ENCODE data around the gene PLA2G6.

Gene PLA2G6

DNA sequence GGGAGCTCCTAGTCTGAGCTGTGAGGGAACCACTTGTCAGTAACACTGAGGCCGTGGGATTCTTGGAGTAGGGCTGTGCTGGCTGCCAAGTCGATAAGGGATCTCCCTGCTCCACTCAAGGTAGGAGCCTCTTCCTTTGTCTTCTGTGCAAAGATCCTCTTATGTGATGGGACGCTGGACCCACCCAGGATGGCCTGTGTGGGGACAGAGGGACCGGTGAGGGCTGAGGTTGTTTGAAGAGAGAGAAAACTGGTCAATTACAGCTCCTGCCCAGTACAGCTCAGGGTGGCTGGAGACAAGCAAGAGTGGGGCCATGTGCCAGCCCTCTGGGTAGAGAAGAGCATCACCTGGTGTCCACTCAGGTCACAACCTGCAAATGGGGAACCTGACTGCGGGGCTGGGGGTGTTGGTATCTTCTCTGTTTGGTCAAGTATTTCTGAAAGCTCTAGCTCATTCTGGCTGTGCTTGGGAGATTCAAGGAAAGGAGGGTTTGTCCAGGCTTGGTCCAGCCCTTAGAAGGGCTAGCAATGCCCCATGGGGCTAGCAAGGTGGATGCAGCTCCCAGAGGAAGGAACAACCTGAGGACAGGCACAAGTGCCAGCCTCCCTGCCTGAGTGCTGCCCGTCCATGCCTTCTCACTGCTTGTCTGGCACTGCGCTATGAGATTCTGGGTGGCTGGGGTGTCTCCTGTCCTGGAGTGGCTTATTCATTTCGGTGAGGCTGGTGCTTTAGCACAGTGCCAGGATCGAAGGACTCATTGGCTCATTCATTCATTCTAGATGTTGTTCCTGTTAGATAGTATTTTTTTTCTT lies 43.5 kb downstream of the PLA2G6 start:
- Histone ChIP-seq H4K20me1 (ENCODE audit: insufficient read depth, low read length, poor library complexity, severe bottlenecking) (no peaks in the 10 kb centered on the region), H3K4me1 (ENCODE audit: insufficient read depth, low read length, poor library complexity, severe bottlenecking) (peaks cover 9% of the 10 kb centered on the region), H3K27me3 (ENCODE audit: insufficient read depth, low read length, poor library complexity, severe bottlenecking) (no peaks in the 10 kb centered on the region), H3K4me3 (ENCODE audit: low read length, poor library complexity, severe bottlenecking) (no peak overlapping the region), H3K9me3 (ENCODE audit: insufficient read depth, low read depth, low read length) (no peaks in the 10 kb centered on the region), H3K4me2 (ENCODE audit: low read depth, low read length, poor library complexity, severe bottlenecking) (no peak overlapping the region), H3F3A (ENCODE audit: low read depth) (no peaks in the 10 kb centered on the region), H3K9ac (ENCODE audit: low read depth, low read length, poor library complexity, severe bottlenecking) (no peak overlapping the region), H3K36me3 (ENCODE audit: insufficient read depth, low read length) (peaks cover 26% of the 10 kb centered on the region; the same call in 1 of the 2 replicates), H3K79me2 (ENCODE audit: insufficient read depth, low read length) (no peaks in the 10 kb centered on the region), H2AFZ (ENCODE audit: low read length) (no peak overlapping the region), H3K9me2 (replicated peaks; ENCODE audit: low read depth, low read length) (no peaks in the 10 kb centered on the region)
- TF ChIP-seq EZH2phosphoT487 (IDR thresholded peaks at IDR 0.05; ENCODE audit: borderline replicate concordance) (no peak), CTCF (conservative IDR thresholded peaks at IDR 0.05; ENCODE audit: low read length) (no peak)

GRCh38 chr22:38136607-38137006 lies 45.0 kb downstream of the PLA2G6 start:
- H3K36me3 ChIP-seq (ENCODE audit: insufficient read depth, low read length), result peaks cover 35% of the 10 kb centered on the region; the same call in 1 of the 2 replicates
- no peaks in the 10 kb centered on the region for H3K4me1 ChIP-seq (ENCODE audit: insufficient read depth, low read length, poor library complexity, severe bottlenecking)
- no peak overlapping the region for H3K9ac ChIP-seq (ENCODE audit: low read depth, low read length, poor library complexity, severe bottlenecking)
- no peak overlapping the region for H3K4me2 ChIP-seq (ENCODE audit: low read depth, low read length, poor library complexity, severe bottlenecking)
- no peaks in the 10 kb centered on the region for H3K79me2 ChIP-seq (ENCODE audit: insufficient read depth, low read length)
- no peak for TF ChIP-seq EZH2phosphoT487 (IDR thresholded peaks at IDR 0.05; ENCODE audit: borderline replicate concordance)
- TF ChIP-seq CTCF (conservative IDR thresholded peaks at IDR 0.05; ENCODE audit: low read length), result no peak
- H2AFZ ChIP-seq (ENCODE audit: low read length), result no peak overlapping the region
- no peaks in the 10 kb centered on the region for H3F3A ChIP-seq (ENCODE audit: low read depth)
- no peaks in the 10 kb centered on the region for H3K9me3 ChIP-seq (ENCODE audit: insufficient read depth, low read depth, low read length)
- no peaks in the 10 kb centered on the region for H3K9me2 ChIP-seq (replicated peaks; ENCODE audit: low read depth, low read length)
- H3K27me3 ChIP-seq (ENCODE audit: insufficient read depth, low read length, poor library complexity, severe bottlenecking), result no peaks in the 10 kb centered on the region
- H3K4me3 ChIP-seq (ENCODE audit: low read length, poor library complexity, severe bottlenecking), result no peak overlapping the region
- H4K20me1 ChIP-seq (ENCODE audit: insufficient read depth, low read length, poor library complexity, severe bottlenecking), result no peaks in the 10 kb centered on the region

GRCh38 chr22:38135133-38135706 lies 46.4 kb downstream of the PLA2G6 start:
- Histone ChIP-seq H3F3A (ENCODE audit: low read depth) (no peaks in the 10 kb centered on the region), H3K9me3 (ENCODE audit: insufficient read depth, low read depth, low read length) (no peaks in the 10 kb centered on the region), H2AFZ (ENCODE audit: low read length) (no peak overlapping the region), H3K4me1 (ENCODE audit: insufficient read depth, low read length, poor library complexity, severe bottlenecking) (no peaks in the 10 kb centered on the region), H4K20me1 (ENCODE audit: insufficient read depth, low read length, poor library complexity, severe bottlenecking) (no peaks in the 10 kb centered on the region), H3K36me3 (ENCODE audit: insufficient read depth, low read length) (peaks cover 37% of the 10 kb centered on the region; the same call in 1 of the 2 replicates), H3K27me3 (ENCODE audit: insufficient read depth, low read length, poor library complexity, severe bottlenecking) (no peaks in the 10 kb centered on the region), H3K9ac (ENCODE audit: low read depth, low read length, poor library complexity, severe bottlenecking) (no peak overlapping the region), H3K79me2 (ENCODE audit: insufficient read depth, low read length) (no peaks in the 10 kb centered on the region), H3K4me2 (ENCODE audit: low read depth, low read length, poor library complexity, severe bottlenecking) (no peak overlapping the region), H3K4me3 (ENCODE audit: low read length, poor library complexity, severe bottlenecking) (no peak overlapping the region), H3K9me2 (replicated peaks; ENCODE audit: low read depth, low read length) (no peaks in the 10 kb centered on the region)
- TF ChIP-seq CTCF (conservative IDR thresholded peaks at IDR 0.05; ENCODE audit: low read length) (no peak), EZH2phosphoT487 (IDR thresholded peaks at IDR 0.05; ENCODE audit: borderline replicate concordance) (no peak)

All from Loucy (cell line).